Calu3 (cell line): ENCODE data around the gene PIGU. TPM values are rescaled to one million over a fixed set of nuclear protein-coding genes. Genes with fewer than 3 reads are reported as not detected.
A peak's percentile ranks its signal among the peaks of the same experiment; 100 is the strongest.

Experiments used
- BruUV-seq: library from RNA; stranded (reverse); fragments of 400-500 nt; replicated peaks from 2 replicates; lab custom pipeline; 2021; lab: Mats Ljungman, UMichigan
- CTCF ChIA-PET: fragments of 300-600 bp; sonication (Branson Sonifier 250); formaldehyde crosslinking; loops from one replicate; lab custom pipeline; 2022; ENCODE audit warnings: antibody characterized with exemption; lab: Charles Lee
- DNase-seq: peaks from one replicate; pipeline ENCODE4 v3.0.0; 2022
- H3K27ac Mint-ChIP-seq: one replicate; pipeline ENCODE4 v1.8.0; 2022; ENCODE audit warnings: mixed read lengths; ENCODE audit not compliant: unreplicated experiment
- H3K27me3 Mint-ChIP-seq: one replicate; pipeline ENCODE4 v1.8.0; 2022; ENCODE audit warnings: mixed read lengths; ENCODE audit not compliant: unreplicated experiment
- H3K36me3 Mint-ChIP-seq: one replicate; pipeline ENCODE4 v1.8.0; 2022; ENCODE audit warnings: mild to moderate bottlenecking, moderate library complexity, mixed read lengths; ENCODE audit not compliant: insufficient read depth, unreplicated experiment
- H3K4me1 Mint-ChIP-seq: one replicate; pipeline ENCODE4 v1.8.0; 2022; ENCODE audit warnings: mild to moderate bottlenecking, low read depth, mixed read lengths; ENCODE audit not compliant: unreplicated experiment
- H3K4me3 Mint-ChIP-seq: one replicate; pipeline ENCODE4 v1.8.0; 2022; ENCODE audit warnings: mild to moderate bottlenecking, low read depth, moderate library complexity, mixed read lengths; ENCODE audit not compliant: unreplicated experiment
- H3K9me3 Mint-ChIP-seq: one replicate; pipeline ENCODE4 v1.8.0; 2022; ENCODE audit warnings: low read depth, mixed read lengths; ENCODE audit not compliant: unreplicated experiment
- CTCF ChIP-seq: fragments of 200-600 bp; IDR thresholded peaks from one replicate; pipeline ENCODE4 v1.8.0; 2022; ENCODE audit warnings: antibody characterized with exemption; ENCODE audit not compliant: unreplicated experiment
- intact Hi-C: fragments of 100-400 bp; cut with micrococcal nuclease; formaldehyde crosslinking; loops from one replicate; pipeline ENCODE4 v1.10.0; 2022; ENCODE audit not compliant: unreplicated experiment
- total RNA-seq: library from RNA; stranded (reverse); gene quantifications from 2 replicates; pipeline ENCODE4 v1.2.3, GENCODE V29; 2022

Gene PIGU
- total RNA-seq, 1 experiment from 2014 or later: 42.8 TPM

- Mint-ChIP-seq H3K27ac (peak overlapping the region; percentile 18), H3K36me3 (peaks cover 53% of the 10 kb centered on the region), H3K9me3 (no peaks in the 10 kb centered on the region), H3K4me3 (no peak overlapping the region), H3K4me1 (peaks cover 33% of the 10 kb centered on the region), H3K27me3 (peaks cover 17% of the 10 kb centered on the region)
- CTCF ChIA-PET: interaction anchor here (0.6 to 2.1 kb wide), 11 partner anchors 9 to 415 kb away, joined by 3 to 17 read pairs (median 4); partner anchors contain the start of gene TP53INP2
- BruUV-seq: no TSS peak
- intact Hi-C loops: loop anchor here (10.0 kb wide), 2 partner anchors 61 to 519 kb away; no protein-coding TSS in a partner anchor
- no peak for TF ChIP-seq CTCF
- peak; percentile 65 for DNase-seq
Measured at GRCh38 chr20:34713194-34713943, 36.5 kb upstream of the PIGU start.

- Mint-ChIP-seq H3K9me3 (no peaks in the 10 kb centered on the region), H3K27ac (peak overlapping the region; percentile 18), H3K36me3 (peaks cover 53% of the 10 kb centered on the region), H3K27me3 (peaks cover 17% of the 10 kb centered on the region), H3K4me1 (peaks cover 33% of the 10 kb centered on the region), H3K4me3 (no peak overlapping the region)
- no TSS peak for BruUV-seq
- TF ChIP-seq CTCF: no peak
- intact Hi-C loops: loop anchor here (10.0 kb wide), 2 partner anchors 62 to 518 kb away; no protein-coding TSS in a partner anchor
- DNase-seq: no peak
- CTCF ChIA-PET: interaction anchor here (1.0 to 2.1 kb wide), 7 partner anchors 9 to 400 kb away, joined by 3 to 17 read pairs (median 4); partner anchors contain the start of gene TP53INP2
Measured at GRCh38 chr20:34712525-34713192, 35.8 kb upstream of the PIGU start.

- Mint-ChIP-seq H3K36me3 (peaks cover 53% of the 10 kb centered on the region), H3K4me3 (no peak overlapping the region), H3K4me1 (peaks cover 33% of the 10 kb centered on the region), H3K27me3 (peaks cover 17% of the 10 kb centered on the region), H3K27ac (no peak overlapping the region), H3K9me3 (no peaks in the 10 kb centered on the region)
- CTCF ChIA-PET: no interaction called here
- DNase-seq: no peak
- no peak for TF ChIP-seq CTCF
- no TSS peak for BruUV-seq
- intact Hi-C loops: loop anchor here (10.0 kb wide), 2 partner anchors 63 to 517 kb away; no protein-coding TSS in a partner anchor
Measured at GRCh38 chr20:34711813-34712430, 35.0 kb upstream of the PIGU start.

- intact Hi-C loops: loop anchor here (10.0 kb wide), 2 partner anchors 64 to 516 kb away; no protein-coding TSS in a partner anchor
- Mint-ChIP-seq H3K4me3 (peak overlapping the region; percentile 87), H3K27me3 (peaks cover 17% of the 10 kb centered on the region), H3K36me3 (peaks cover 49% of the 10 kb centered on the region), H3K9me3 (no peaks in the 10 kb centered on the region), H3K4me1 (peaks cover 33% of the 10 kb centered on the region), H3K27ac (no peak overlapping the region)
- CTCF ChIA-PET: no interaction called here
- no peak for DNase-seq
- BruUV-seq: no TSS peak
- no peak for TF ChIP-seq CTCF
Measured at GRCh38 chr20:34710861-34711574, 34.1 kb upstream of the PIGU start.
